Measurements from ENCODE around the gene ATP8A2. TPM values are rescaled to one million over a fixed set of nuclear protein-coding genes. Genes with fewer than 3 reads are reported as not detected.

ATP8A2 gene
- polyA plus RNA-seq, 1 donor from 2014 or later: 11.9 TPM

- H3K27ac ChIP-seq (ENCODE audit: low read length): no peak overlapping the region
- H3K4me2 ChIP-seq (ENCODE audit: low read length): no peak overlapping the region
- H4K20me1 ChIP-seq (ENCODE audit: insufficient read depth): no peaks in the 10 kb centered on the region
- no peaks in the 10 kb centered on the region for H3F3A ChIP-seq (ENCODE audit: insufficient read depth, low read length, poor library complexity, severe bottlenecking)
- H3K9me2 ChIP-seq (ENCODE audit: insufficient read depth, low read length): no peaks in the 10 kb centered on the region
- H3K36me3 ChIP-seq (ENCODE audit: insufficient read depth, low read length): no peaks in the 10 kb centered on the region
- no peaks in the 10 kb centered on the region for H3K27me3 ChIP-seq (ENCODE audit: insufficient read depth, low read depth, low read length)
- H2AFZ ChIP-seq (ENCODE audit: low read depth, low read length): no peak overlapping the region
- H3K9me3 ChIP-seq (ENCODE audit: low read length): no peaks in the 10 kb centered on the region
- no peaks in the 10 kb centered on the region for H3K79me2 ChIP-seq (replicated peaks; ENCODE audit: insufficient read depth, low read length)
- H3K4me3 ChIP-seq (ENCODE audit: low read length): no peak overlapping the region
- no peak overlapping the region for H3K9ac ChIP-seq (ENCODE audit: low read length)
- TF ChIP-seq RAD21 (conservative IDR thresholded peaks at IDR 0.05) (no peak), EP300 (conservative IDR thresholded peaks at IDR 0.05; ENCODE audit: poor library complexity, severe bottlenecking) (no peak), POLR2AphosphoS5 (IDR thresholded peaks at IDR 0.05) (no peak)
Measured at GRCh38 chr13:26012995-26013394, 641.2 kb downstream of the ATP8A2 start.

GRCh38 chr13:26015271-26016125 is 643.7 kb downstream of the ATP8A2 start:
- H2AFZ ChIP-seq (ENCODE audit: low read depth, low read length): no peak overlapping the region
- H3K27me3 ChIP-seq (ENCODE audit: insufficient read depth, low read depth, low read length): no peaks in the 10 kb centered on the region
- no peaks in the 10 kb centered on the region for H3F3A ChIP-seq (ENCODE audit: insufficient read depth, low read length, poor library complexity, severe bottlenecking)
- no peaks in the 10 kb centered on the region for H3K79me2 ChIP-seq (replicated peaks; ENCODE audit: insufficient read depth, low read length)
- no peak overlapping the region for H3K27ac ChIP-seq (ENCODE audit: low read length)
- no peak overlapping the region for H3K4me3 ChIP-seq (ENCODE audit: low read length)
- no peaks in the 10 kb centered on the region for H3K36me3 ChIP-seq (ENCODE audit: insufficient read depth, low read length)
- H3K9me3 ChIP-seq (ENCODE audit: low read length): no peaks in the 10 kb centered on the region
- no peak overlapping the region for H3K9ac ChIP-seq (ENCODE audit: low read length)
- no peaks in the 10 kb centered on the region for H4K20me1 ChIP-seq (ENCODE audit: insufficient read depth)
- H3K9me2 ChIP-seq (ENCODE audit: insufficient read depth, low read length): no peaks in the 10 kb centered on the region
- no peak for TF ChIP-seq RAD21 (conservative IDR thresholded peaks at IDR 0.05)
- TF ChIP-seq TAF1 (IDR thresholded peaks at IDR 0.05; ENCODE audit: low read depth): no peak
- no peak for TF ChIP-seq POLR2AphosphoS5 (IDR thresholded peaks at IDR 0.05)
- TF ChIP-seq EZH2 (IDR thresholded peaks at IDR 0.05; ENCODE audit: borderline replicate concordance, insufficient read depth, low read length, poor library complexity, severe bottlenecking): no peak
- TF ChIP-seq, protein P1, sequence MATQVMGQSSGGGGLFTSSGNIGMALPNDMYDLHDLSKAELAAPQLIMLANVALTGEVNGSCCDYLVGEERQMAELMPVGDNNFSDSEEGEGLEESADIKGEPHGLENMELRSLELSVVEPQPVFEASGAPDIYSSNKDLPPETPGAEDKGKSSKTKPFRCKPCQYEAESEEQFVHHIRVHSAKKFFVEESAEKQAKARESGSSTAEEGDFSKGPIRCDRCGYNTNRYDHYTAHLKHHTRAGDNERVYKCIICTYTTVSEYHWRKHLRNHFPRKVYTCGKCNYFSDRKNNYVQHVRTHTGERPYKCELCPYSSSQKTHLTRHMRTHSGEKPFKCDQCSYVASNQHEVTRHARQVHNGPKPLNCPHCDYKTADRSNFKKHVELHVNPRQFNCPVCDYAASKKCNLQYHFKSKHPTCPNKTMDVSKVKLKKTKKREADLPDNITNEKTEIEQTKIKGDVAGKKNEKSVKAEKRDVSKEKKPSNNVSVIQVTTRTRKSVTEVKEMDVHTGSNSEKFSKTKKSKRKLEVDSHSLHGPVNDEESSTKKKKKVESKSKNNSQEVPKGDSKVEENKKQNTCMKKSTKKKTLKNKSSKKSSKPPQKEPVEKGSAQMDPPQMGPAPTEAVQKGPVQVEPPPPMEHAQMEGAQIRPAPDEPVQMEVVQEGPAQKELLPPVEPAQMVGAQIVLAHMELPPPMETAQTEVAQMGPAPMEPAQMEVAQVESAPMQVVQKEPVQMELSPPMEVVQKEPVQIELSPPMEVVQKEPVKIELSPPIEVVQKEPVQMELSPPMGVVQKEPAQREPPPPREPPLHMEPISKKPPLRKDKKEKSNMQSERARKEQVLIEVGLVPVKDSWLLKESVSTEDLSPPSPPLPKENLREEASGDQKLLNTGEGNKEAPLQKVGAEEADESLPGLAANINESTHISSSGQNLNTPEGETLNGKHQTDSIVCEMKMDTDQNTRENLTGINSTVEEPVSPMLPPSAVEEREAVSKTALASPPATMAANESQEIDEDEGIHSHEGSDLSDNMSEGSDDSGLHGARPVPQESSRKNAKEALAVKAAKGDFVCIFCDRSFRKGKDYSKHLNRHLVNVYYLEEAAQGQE (IDR thresholded peaks at IDR 0.05; ENCODE audit: borderline replicate concordance): no peak
- TF ChIP-seq SMC3 (conservative IDR thresholded peaks at IDR 0.05; ENCODE audit: poor library complexity): no peak
- no peak for TF ChIP-seq MXI1 (conservative IDR thresholded peaks at IDR 0.05; ENCODE audit: poor library complexity, severe bottlenecking)
- TF ChIP-seq, protein P2, sequence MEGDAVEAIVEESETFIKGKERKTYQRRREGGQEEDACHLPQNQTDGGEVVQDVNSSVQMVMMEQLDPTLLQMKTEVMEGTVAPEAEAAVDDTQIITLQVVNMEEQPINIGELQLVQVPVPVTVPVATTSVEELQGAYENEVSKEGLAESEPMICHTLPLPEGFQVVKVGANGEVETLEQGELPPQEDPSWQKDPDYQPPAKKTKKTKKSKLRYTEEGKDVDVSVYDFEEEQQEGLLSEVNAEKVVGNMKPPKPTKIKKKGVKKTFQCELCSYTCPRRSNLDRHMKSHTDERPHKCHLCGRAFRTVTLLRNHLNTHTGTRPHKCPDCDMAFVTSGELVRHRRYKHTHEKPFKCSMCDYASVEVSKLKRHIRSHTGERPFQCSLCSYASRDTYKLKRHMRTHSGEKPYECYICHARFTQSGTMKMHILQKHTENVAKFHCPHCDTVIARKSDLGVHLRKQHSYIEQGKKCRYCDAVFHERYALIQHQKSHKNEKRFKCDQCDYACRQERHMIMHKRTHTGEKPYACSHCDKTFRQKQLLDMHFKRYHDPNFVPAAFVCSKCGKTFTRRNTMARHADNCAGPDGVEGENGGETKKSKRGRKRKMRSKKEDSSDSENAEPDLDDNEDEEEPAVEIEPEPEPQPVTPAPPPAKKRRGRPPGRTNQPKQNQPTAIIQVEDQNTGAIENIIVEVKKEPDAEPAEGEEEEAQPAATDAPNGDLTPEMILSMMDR (IDR thresholded peaks at IDR 0.05; ENCODE audit: poor library complexity, severe bottlenecking): no peak
- TF ChIP-seq EP300 (conservative IDR thresholded peaks at IDR 0.05; ENCODE audit: poor library complexity, severe bottlenecking): no peak
- no peak overlapping the region for H3K4me2 ChIP-seq (ENCODE audit: low read length)
